Thymus (tissue), 11 donors: Measurements from ENCODE around the gene BCL11A. TPM values are rescaled to one million over a fixed set of nuclear protein-coding genes. Genes with fewer than 3 reads are reported as not detected.

ENCODE experiments used
- DNase-seq, 9 donors: peaks; one replicate each; pipeline ENCODE4 v3.0.0-alpha.2; 2013; ENCODE audit warnings: low spot score in 9 of 9, low read depth in 6 of 9, missing footprints in 1 of 9
- H3K27ac ChIP-seq, 2 donors: one replicate each; pipeline ENCODE4 v1.5.1; 2013; ENCODE audit warnings: control low read depth in 1 of 2, low read depth in 1 of 2, low read length in 1 of 2, mild to moderate bottlenecking in 1 of 2, moderate library complexity in 1 of 2
- H3K27me3 ChIP-seq, 2 donors: one replicate each; pipeline ENCODE4 v1.5.1; 2013; ENCODE audit warnings: low read length in 1 of 2; ENCODE audit not compliant: control insufficient read depth in 2 of 2, insufficient read depth in 1 of 2
- H3K36me3 ChIP-seq, 2 donors: one replicate each; pipeline ENCODE4 v1.5.1; 2013; ENCODE audit warnings: low read length in 1 of 2, mild to moderate bottlenecking in 1 of 2, moderate library complexity in 1 of 2; ENCODE audit not compliant: control insufficient read depth in 2 of 2, insufficient read depth in 2 of 2
- H3K4me1 ChIP-seq, 2 donors: one replicate each; pipeline ENCODE4 v1.5.1; 2013; ENCODE audit warnings: low read length in 2 of 2; ENCODE audit not compliant: control insufficient read depth in 2 of 2, insufficient read depth in 2 of 2
- H3K4me3 ChIP-seq, 2 donors: one replicate each; pipeline ENCODE4 v1.5.1; 2013; ENCODE audit warnings: low read length in 2 of 2, control low read depth in 1 of 2, mild to moderate bottlenecking in 1 of 2
- H3K9me3 ChIP-seq, 2 donors: one replicate each; pipeline ENCODE4 v1.5.1; 2013; ENCODE audit warnings: low read length in 1 of 2, mild to moderate bottlenecking in 1 of 2; ENCODE audit not compliant: control insufficient read depth in 2 of 2, insufficient read depth in 1 of 2
- WGBS: extraction: QIAGEN DNeasy Blood & Tissue Kit; methylation state at CpG from one replicate; pipeline ENCODE4 v1.1.7; 2013; 5-methylcytosine and 5-hydroxymethylcytosine counted together
- polyA plus RNA-seq: library from polyadenylated mRNA; stranded (reverse); fragments of 200-250 nt; gene quantifications from one replicate; pipeline ENCODE4 v1.2.3, GENCODE V29; 2013
- total RNA-seq: library from RNA; stranded (reverse); fragments of 120-200 nt; gene quantifications from one replicate; pipeline ENCODE4 v1.2.4, GENCODE V29; 2013
- donor health status: healthy.

BCL11A gene
- total and polyA plus RNA-seq, 2 donors: 27.9 to 33.6 TPM

DNA sequence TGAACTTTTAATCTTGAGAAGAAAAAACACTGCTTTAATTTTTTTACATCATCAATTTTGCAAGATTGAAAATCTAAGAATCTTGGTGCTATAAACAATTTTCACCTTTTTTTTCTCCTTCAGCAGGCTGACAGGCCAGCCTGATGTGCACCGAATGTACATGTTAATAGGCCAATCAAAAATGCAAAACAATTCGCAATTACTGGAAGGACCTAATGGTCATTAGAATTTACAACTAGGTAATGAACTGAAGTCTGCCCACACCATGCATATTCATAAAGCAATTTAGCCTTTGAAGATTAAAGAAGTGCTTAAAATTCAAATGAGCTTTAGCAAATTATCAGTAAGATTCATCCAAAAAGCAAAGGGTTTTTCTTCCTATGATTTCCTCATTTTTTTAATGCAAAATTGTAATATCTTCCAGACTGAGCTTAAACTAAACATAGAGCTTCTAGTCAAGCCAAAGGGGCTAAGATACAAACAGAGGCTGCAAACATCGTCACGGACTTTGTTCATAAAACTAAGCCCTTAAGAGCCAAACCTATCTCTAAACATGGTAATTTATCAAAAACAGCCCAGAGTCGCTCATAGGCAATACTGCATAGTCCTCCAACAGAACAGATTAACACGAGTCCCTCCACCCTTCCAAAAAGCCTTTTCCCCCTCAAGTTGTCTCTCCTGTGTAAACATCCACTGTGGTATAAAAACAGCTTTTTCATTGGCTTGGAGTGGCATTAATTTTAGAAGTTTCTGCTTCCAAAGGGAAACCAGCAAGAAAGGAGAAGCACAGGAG is 18.4 kb downstream of the BCL11A start:
- no peak for DNase-seq
- 97% methylated on average over 6 of the region's 6 CpGs for WGBS
- no peak overlapping the region for H3K4me3 ChIP-seq
- peak overlapping the region in 1 of 2 donors; percentile 15 for H3K27ac ChIP-seq
- no peaks in the 10 kb centered on the region for H3K27me3 ChIP-seq
- peaks cover 36 to 60% of the 10 kb centered on the region in 2 donors for H3K4me1 ChIP-seq
- peaks cover 20 to 61% of the 10 kb centered on the region in 2 donors for H3K36me3 ChIP-seq
- no peaks in the 10 kb centered on the region for H3K9me3 ChIP-seq

DNA sequence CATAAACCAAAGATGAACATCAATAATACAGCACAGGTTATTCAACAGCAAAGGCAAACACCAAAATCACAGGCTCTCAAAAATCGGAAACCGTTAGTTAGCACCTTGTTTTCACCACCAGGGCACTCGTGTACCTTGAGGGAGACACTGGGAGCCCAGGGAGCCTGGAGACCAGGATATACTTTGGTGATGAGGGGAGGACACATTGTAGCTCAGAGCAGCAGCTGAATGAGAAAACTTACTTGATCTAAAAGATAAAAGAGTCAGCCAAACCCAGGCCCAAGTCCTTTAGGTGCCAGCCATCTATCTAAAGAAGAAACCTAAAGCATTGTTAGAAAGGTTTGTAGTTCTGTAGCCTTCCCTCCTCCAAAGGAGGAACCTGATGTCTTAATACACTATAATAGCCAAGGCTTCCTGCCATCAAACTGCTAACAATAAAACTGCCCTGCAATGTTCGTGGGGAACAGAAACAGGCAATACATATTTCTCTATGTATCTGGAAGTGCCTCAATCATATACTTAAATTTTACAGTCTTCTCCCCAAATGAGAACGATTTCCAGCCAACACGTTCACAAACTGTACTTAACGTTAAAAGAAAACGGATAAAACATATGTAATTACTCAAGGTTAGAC is 19.3 kb downstream of the BCL11A start:
- Histone ChIP-seq H3K27ac (peak overlapping the region in 1 of 2 donors; percentile 40), H3K9me3 (no peaks in the 10 kb centered on the region), H3K4me3 (no peak overlapping the region), H3K27me3 (no peaks in the 10 kb centered on the region), H3K36me3 (peaks cover 20 to 56% of the 10 kb centered on the region in 2 donors), H3K4me1 (peaks cover 43 to 65% of the 10 kb centered on the region in 2 donors)
- 79% methylated on average over 8 of the region's 8 CpGs for WGBS
- DNase-seq: no peak

GRCh38 chr2:60533101-60534051 is 20.1 kb downstream of the BCL11A start:
- Histone ChIP-seq H3K9me3 (no peaks in the 10 kb centered on the region), H3K27ac (no peak overlapping the region), H3K27me3 (no peaks in the 10 kb centered on the region), H3K36me3 (peaks cover 17 to 56% of the 10 kb centered on the region in 2 donors), H3K4me1 (peaks cover 43 to 71% of the 10 kb centered on the region in 2 donors), H3K4me3 (no peak overlapping the region)
- WGBS: 87% methylated on average over 13 of the region's 13 CpGs
- DNase-seq: no peak

GRCh38 chr2:60532421-60532820 is 21.0 kb downstream of the BCL11A start:
- Histone ChIP-seq H3K36me3 (peaks cover 22 to 57% of the 10 kb centered on the region in 2 donors), H3K27ac (no peak overlapping the region), H3K4me1 (peaks cover 38 to 76% of the 10 kb centered on the region in 2 donors), H3K4me3 (no peak overlapping the region), H3K27me3 (no peaks in the 10 kb centered on the region), H3K9me3 (no peaks in the 10 kb centered on the region)
- no peak for DNase-seq
- 87% methylated on average over 3 of the region's 3 CpGs for WGBS

- peaks cover 38 to 75% of the 10 kb centered on the region in 2 donors for H3K4me1 ChIP-seq
Measured at GRCh38 chr2:60531701-60532133, 21.7 kb downstream of the BCL11A start.

GRCh38 chr2:60530660-60531281 is 22.7 kb downstream of the BCL11A start:
- no peaks in the 10 kb centered on the region for H3K27me3 ChIP-seq
- no peak for DNase-seq
- H3K4me3 ChIP-seq: no peak overlapping the region
- H3K9me3 ChIP-seq: no peaks in the 10 kb centered on the region
- 35% methylated on average over 12 of the region's 12 CpGs for WGBS
- H3K4me1 ChIP-seq: peaks cover 32 to 71% of the 10 kb centered on the region in 2 donors
- peak overlapping the region; percentile 22 to 56 for H3K27ac ChIP-seq
- H3K36me3 ChIP-seq: peaks cover 26 to 58% of the 10 kb centered on the region in 2 donors

More at GRCh38 chr2:60531701-60532133, 21.7 kb downstream of the BCL11A start:
- Histone ChIP-seq H3K4me3 (no peak overlapping the region), H3K27ac (peak overlapping the region; percentile 21 to 64), H3K36me3 (peaks cover 29 to 63% of the 10 kb centered on the region in 2 donors), H3K27me3 (no peaks in the 10 kb centered on the region), H3K9me3 (no peaks in the 10 kb centered on the region)
- DNase-seq: no peak
- 78% methylated on average over 12 of the region's 12 CpGs for WGBS

DNA sequence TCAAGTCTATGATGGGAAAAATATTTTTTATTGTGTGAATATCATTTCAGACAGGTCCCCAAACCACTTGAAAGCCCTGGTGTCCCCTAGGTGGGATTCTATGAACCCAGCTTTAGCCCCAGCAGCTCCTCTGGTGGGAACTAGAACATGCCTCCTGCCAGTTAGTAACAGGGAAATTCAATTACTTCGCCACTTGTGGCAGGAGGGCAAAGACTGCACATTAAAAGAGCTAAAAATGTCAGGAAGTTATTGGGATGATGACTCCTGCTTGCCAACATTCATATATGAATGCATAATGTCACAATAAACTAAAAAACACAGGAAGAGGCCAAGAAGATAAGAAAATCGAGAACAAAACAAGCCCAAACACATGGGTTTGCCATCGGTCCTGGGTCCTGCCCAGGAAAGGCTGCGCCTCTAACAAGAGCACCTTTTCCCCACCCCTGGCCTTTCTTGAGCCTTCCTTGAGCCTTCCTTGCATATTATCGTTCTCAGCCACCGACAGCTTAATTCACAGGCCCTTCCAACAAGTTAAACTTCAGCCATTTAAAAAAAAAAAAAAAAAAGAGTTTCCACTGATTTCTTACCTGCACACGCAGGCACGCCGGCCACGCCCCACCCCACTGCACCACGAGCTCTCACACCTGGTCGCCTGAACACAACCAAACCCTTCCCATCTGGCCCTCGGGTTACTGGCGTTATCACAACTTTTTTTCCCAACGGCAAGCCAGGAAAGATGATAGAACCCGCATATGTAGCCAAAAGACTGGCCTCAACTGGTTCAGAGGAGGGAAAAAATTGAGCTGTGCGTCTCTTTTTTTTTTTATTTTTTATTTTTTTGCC is 23.4 kb downstream of the BCL11A start:
- Histone ChIP-seq H3K27me3 (no peaks in the 10 kb centered on the region), H3K9me3 (no peaks in the 10 kb centered on the region), H3K4me1 (peaks cover 38 to 64% of the 10 kb centered on the region in 2 donors), H3K27ac (peak overlapping the region in 1 of 2 donors; percentile 66), H3K4me3 (no peak overlapping the region), H3K36me3 (peaks cover 24 to 54% of the 10 kb centered on the region in 2 donors)
- no peak for DNase-seq
- WGBS: 48% methylated on average over 17 of the region's 17 CpGs
